H1 (cell line): ENCODE measurements around the gene VPS51. TPM values are rescaled to one million over a fixed set of nuclear protein-coding genes. Genes with fewer than 3 reads are reported as not detected.

Source experiments
- JUND ChIP-seq: IDR thresholded peaks from 2 replicates; pipeline ENCODE4 v1.6.1; 2011; ENCODE audit warnings: mild to moderate bottlenecking, improper control_type of control experiment, low read length
- KDM5A ChIP-seq: fragments of 200-600 bp; IDR thresholded peaks from 2 replicates; pipeline ENCODE4 v1.7.1; 2012; ENCODE audit warnings: mild to moderate bottlenecking, low read length, inconsistent platforms, mixed read lengths
- NANOG ChIP-seq: IDR thresholded peaks from 2 replicates; pipeline ENCODE4 v1.6.1; 2011; ENCODE audit warnings: low read length, low read depth, mild to moderate bottlenecking, inconsistent platforms; ENCODE audit not compliant: insufficient read depth, poor library complexity, severe bottlenecking
- RNF2 ChIP-seq: fragments of 200-900, 300-1000 bp; sonication (generic); IDR thresholded peaks from 2 replicates; pipeline ENCODE4 v1.7.1; 2016; ENCODE audit warnings: borderline replicate concordance, low read depth, mild to moderate bottlenecking, antibody characterized with exemption, low read length; ENCODE audit not compliant: poor library complexity, severe bottlenecking; ENCODE audit errors: missing control alignments
- polyA plus RNA-seq, 7 experiments: library from polyadenylated mRNA; depleted of rRNA in 3 of 7; stranded (reverse) in 5 of 7; unstranded in 2 of 7; fragments of >200 nt in 5 of 7; fragments of 200-250 nt in 2 of 7; gene quantifications; 1 replicate in 5 of 7; 2 replicates in 1 of 7; 4 replicates in 1 of 7; pipeline versions ENCODE4 v1.2.1 to v1.2.3, GENCODE V29; 2011 to 2013; ENCODE audit warnings: missing spikeins in 2 of 7, mixed read lengths in 2 of 7
- total RNA-seq: library from RNA; stranded (reverse); fragmentation: NEBNext Ultra II Directional; extraction: Animal tissue kit (Norgen Biotek cat#: 25700); gene quantifications from 2 replicates; pipeline ENCODE4 v1.2.1, GENCODE V29; 2021
- TF ChIP-seq, protein P1 (sequence below): IDR thresholded peaks from 2 replicates; pipeline ENCODE4 v1.6.1; 2012; ENCODE audit warnings: low read length, inconsistent platforms
- TF ChIP-seq, protein P2 (sequence below): IDR thresholded peaks from 2 replicates; pipeline ENCODE4 v1.6.1; 2012; ENCODE audit warnings: inconsistent platforms
- TF ChIP-seq, protein P3 (sequence below): IDR thresholded peaks from 2 replicates; pipeline ENCODE4 v1.6.1; 2011; ENCODE audit warnings: low read length, improper control_type of control experiment

VPS51 gene
- total and polyA plus RNA-seq, 2 of the 8 experiments (the other 6 are each of a cell fraction or from before 2014, with no cell fraction given), result 97.4 to 142 TPM

DNA sequence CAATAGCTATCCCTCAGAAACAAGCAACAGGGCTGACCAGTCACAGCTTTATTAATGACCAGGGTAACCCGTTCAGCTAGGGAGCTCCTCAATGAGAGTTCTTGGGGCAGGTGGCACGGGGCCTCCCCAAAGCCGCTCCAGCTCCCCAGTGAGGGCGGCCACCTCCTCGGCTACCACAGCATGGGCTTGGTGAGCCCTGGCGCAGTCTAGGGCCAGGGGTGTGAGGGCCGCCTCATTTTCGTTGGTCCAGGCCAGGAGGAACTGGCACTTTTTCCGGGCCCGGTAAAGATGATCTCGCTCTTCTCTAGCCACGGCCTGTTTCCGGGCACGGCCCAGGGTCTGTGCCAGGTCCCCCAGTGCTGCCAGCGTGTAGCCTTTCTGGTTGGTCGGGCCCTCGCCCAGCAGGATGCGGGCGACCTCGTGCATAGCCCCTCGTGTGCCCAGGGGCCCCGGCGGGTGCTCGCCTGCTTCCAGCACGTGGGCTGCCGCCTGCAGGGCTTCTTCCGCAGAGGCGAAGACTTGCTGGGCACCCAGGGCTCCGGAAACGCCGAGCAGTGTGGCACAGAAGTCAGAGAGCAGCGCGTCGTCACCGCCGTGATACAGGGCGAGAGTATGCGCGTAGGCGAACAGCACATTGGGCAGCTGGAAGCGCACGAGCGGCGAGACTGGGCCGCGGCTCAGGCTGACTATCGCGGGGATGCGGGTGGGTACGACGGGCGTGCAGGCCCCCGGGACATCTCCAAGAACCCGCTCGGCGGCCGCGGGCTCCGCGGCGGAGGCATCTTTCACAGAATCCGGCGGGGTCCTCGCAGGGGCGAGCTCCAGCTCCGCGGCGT is 20.6 kb downstream of the VPS51 start (continued):
- TF ChIP-seq, protein P1, sequence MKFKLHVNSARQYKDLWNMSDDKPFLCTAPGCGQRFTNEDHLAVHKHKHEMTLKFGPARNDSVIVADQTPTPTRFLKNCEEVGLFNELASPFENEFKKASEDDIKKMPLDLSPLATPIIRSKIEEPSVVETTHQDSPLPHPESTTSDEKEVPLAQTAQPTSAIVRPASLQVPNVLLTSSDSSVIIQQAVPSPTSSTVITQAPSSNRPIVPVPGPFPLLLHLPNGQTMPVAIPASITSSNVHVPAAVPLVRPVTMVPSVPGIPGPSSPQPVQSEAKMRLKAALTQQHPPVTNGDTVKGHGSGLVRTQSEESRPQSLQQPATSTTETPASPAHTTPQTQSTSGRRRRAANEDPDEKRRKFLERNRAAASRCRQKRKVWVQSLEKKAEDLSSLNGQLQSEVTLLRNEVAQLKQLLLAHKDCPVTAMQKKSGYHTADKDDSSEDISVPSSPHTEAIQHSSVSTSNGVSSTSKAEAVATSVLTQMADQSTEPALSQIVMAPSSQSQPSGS, result no peak
- TF ChIP-seq, protein P2, sequence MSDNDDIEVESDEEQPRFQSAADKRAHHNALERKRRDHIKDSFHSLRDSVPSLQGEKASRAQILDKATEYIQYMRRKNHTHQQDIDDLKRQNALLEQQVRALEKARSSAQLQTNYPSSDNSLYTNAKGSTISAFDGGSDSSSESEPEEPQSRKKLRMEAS, result peak; percentile 98
- TF ChIP-seq RNF2, result peak; percentile 56
- TF ChIP-seq, protein P3, sequence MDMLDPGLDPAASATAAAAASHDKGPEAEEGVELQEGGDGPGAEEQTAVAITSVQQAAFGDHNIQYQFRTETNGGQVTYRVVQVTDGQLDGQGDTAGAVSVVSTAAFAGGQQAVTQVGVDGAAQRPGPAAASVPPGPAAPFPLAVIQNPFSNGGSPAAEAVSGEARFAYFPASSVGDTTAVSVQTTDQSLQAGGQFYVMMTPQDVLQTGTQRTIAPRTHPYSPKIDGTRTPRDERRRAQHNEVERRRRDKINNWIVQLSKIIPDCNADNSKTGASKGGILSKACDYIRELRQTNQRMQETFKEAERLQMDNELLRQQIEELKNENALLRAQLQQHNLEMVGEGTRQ, result 0 out of 2 replicates have a peak, but pooled peaks have one; percentile 3
- no peak for TF ChIP-seq NANOG
- TF ChIP-seq KDM5A, result no peak
- no peak for TF ChIP-seq JUND
